ENCODE results near the gene PIK3C2G. TPM values are rescaled to one million over a fixed set of nuclear protein-coding genes. Genes with fewer than 3 reads are reported as not detected.

Gene PIK3C2G
- total RNA-seq, 1 experiment from 2014 or later, result not detected

DNA sequence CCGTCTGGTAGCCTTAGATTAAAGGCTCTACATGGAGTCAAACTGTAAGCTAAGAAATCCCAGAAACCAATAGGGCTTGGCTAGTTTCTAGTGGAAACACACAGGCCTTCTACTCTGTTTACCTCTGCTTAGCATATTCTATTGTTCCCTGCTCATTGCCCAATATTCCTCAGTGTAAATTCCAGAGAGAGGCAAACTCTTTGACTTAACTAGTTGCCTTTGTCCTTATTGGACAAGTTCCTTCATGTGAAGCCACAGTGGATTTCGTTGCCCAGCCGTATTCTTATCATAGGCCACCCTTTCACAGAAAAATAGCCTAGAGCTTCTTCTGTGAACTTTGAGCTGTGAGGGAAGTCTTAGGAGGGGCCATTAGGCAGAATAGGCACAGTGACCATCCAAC lies 290.4 kb downstream of the PIK3C2G start:
- H4K5ac ChIP-seq (ENCODE audit: insufficient read length, low read depth, low read length), result no peak overlapping the region
- TF ChIP-seq, protein P1, sequence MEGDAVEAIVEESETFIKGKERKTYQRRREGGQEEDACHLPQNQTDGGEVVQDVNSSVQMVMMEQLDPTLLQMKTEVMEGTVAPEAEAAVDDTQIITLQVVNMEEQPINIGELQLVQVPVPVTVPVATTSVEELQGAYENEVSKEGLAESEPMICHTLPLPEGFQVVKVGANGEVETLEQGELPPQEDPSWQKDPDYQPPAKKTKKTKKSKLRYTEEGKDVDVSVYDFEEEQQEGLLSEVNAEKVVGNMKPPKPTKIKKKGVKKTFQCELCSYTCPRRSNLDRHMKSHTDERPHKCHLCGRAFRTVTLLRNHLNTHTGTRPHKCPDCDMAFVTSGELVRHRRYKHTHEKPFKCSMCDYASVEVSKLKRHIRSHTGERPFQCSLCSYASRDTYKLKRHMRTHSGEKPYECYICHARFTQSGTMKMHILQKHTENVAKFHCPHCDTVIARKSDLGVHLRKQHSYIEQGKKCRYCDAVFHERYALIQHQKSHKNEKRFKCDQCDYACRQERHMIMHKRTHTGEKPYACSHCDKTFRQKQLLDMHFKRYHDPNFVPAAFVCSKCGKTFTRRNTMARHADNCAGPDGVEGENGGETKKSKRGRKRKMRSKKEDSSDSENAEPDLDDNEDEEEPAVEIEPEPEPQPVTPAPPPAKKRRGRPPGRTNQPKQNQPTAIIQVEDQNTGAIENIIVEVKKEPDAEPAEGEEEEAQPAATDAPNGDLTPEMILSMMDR (conservative IDR thresholded peaks at IDR 0.05), result no peak
- no peaks in the 10 kb centered on the region; a peak in 1 of 7 replicates for H3K36me3 Mint-ChIP-seq (ENCODE audit: insufficient read depth in 1 of 3, low read depth in 3 of 3)
- no peak for DNase-seq
- no peak overlapping the region for H3K4me3 Mint-ChIP-seq
- no peaks in the 10 kb centered on the region for H3K27me3 ChIP-seq (ENCODE audit: insufficient read depth, low read length)
- peaks cover 12 to 26% of the 10 kb centered on the region in 2 experiments for H3K4me1 Mint-ChIP-seq
- no peaks in the 10 kb centered on the region for H3K27me3 Mint-ChIP-seq (ENCODE audit: low read depth)
- H2BK15ac ChIP-seq (ENCODE audit: low read depth, low read length), result no peak overlapping the region
- no peak overlapping the region for H3K9ac ChIP-seq (ENCODE audit: extremely low read depth, insufficient read length, low read length)
- H3K4me2 ChIP-seq (ENCODE audit: insufficient read depth, insufficient read length, low read length), result no peak overlapping the region
- no peak overlapping the region for H2AFZ ChIP-seq (ENCODE audit: low read length)
- no peaks in the 10 kb centered on the region for H3K4me1 ChIP-seq (ENCODE audit: insufficient read depth, low read length)
- H3K79me2 ChIP-seq (ENCODE audit: insufficient read depth, low read length), result no peaks in the 10 kb centered on the region
- H4K91ac ChIP-seq (ENCODE audit: insufficient read length, low read depth, low read length), result no peak overlapping the region
- no peaks in the 10 kb centered on the region for H4K20me1 ChIP-seq (ENCODE audit: control insufficient read depth, insufficient read depth, insufficient read length)
- H3K9me3 ChIP-seq (ENCODE audit: control insufficient read depth, low read depth, low read length), result no peaks in the 10 kb centered on the region
- no peak overlapping the region for H2BK20ac ChIP-seq (ENCODE audit: low read depth, low read length, poor library complexity, severe bottlenecking)
- no peak overlapping the region for H3T11ph ChIP-seq (ENCODE audit: low read length)
- no peak overlapping the region; a peak in 1 of 7 replicates for H3K27ac Mint-ChIP-seq
- H2BK120ac ChIP-seq (ENCODE audit: low read depth, low read length, poor library complexity, severe bottlenecking), result no peak overlapping the region
- H2BK5ac ChIP-seq (ENCODE audit: insufficient read length, low read length), result no peak overlapping the region
- H3K23me2 ChIP-seq (ENCODE audit: insufficient read length, low read depth, low read length, poor library complexity, severe bottlenecking), result no peaks in the 10 kb centered on the region
- no CpG with 5 or more reads among the region's 3 CpGs for WGBS (ENCODE audit: extremely low coverage, insufficient read length, low lambda C conversion rate)
- H3K79me1 ChIP-seq (ENCODE audit: insufficient read depth, low read depth, low read length, poor library complexity, severe bottlenecking), result no peaks in the 10 kb centered on the region
- H3K14ac ChIP-seq (ENCODE audit: insufficient read depth, low read length), result no peak overlapping the region
- no peak overlapping the region for H3K27ac ChIP-seq (ENCODE audit: insufficient read length, low read depth, low read length)
- no peak overlapping the region for H3K18ac ChIP-seq (ENCODE audit: insufficient read length, low read depth, low read length)
- H2BK12ac ChIP-seq (ENCODE audit: insufficient read length, low read depth, low read length), result no peak overlapping the region
- H3K23ac ChIP-seq (ENCODE audit: insufficient read length, low read depth, low read length), result no peak overlapping the region
- H3K4ac ChIP-seq (ENCODE audit: low read depth, low read length), result no peak overlapping the region
- H2AK5ac ChIP-seq (ENCODE audit: insufficient read length, low read length), result no peak overlapping the region
- no peak overlapping the region for H4K8ac ChIP-seq (replicated peaks; ENCODE audit: insufficient read length, low read depth, low read length)
- H3K56ac ChIP-seq (ENCODE audit: insufficient read length, low read depth, low read length), result no peak overlapping the region
- H3K9me3 Mint-ChIP-seq, result no peaks in the 10 kb centered on the region
